ENCODE measurements around the gene PGPEP1.

The PGPEP1 gene

DNA sequence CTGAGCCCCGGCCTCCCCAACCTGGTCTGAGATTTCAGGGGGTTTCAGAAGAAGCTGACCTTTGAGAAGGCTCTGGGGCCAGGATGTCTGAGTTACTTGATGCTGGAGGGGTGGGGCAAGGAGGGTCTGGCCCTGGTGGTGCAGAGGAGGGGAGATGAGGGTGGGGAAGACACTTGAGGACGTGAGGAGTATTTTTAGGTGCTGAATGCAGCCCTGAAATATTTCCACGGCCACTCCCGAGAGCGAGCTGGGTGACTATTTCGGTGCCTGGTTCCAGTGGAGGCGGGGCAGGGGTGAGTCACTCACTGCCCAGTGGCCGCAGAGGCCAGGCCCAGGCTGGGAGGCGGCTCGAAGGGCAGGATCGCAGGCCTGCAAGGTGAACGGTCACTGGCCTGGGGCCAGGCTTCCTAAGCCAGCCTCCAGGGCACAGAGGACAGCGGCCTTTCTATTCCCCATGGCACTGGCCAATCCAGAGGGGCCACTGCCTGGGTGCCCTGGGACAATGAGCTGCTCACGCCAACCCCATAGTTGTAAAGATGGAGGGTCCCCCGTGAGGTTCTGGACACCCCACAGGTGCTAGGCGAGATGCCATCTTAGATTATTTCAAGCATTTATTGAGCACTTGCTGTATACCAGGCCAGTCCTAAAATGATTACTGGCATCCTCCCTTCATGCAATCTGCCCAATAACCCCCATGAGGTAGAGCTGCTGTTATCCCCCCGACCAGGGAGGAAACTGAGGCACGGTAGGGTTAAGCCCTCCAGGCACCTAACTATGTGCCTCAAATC lies 39.3 kb upstream of the PGPEP1 start:
- no peak overlapping the region for H3K4me3 ChIP-seq (ENCODE audit: low read depth, low read length)
- TF ChIP-seq, protein P1, sequence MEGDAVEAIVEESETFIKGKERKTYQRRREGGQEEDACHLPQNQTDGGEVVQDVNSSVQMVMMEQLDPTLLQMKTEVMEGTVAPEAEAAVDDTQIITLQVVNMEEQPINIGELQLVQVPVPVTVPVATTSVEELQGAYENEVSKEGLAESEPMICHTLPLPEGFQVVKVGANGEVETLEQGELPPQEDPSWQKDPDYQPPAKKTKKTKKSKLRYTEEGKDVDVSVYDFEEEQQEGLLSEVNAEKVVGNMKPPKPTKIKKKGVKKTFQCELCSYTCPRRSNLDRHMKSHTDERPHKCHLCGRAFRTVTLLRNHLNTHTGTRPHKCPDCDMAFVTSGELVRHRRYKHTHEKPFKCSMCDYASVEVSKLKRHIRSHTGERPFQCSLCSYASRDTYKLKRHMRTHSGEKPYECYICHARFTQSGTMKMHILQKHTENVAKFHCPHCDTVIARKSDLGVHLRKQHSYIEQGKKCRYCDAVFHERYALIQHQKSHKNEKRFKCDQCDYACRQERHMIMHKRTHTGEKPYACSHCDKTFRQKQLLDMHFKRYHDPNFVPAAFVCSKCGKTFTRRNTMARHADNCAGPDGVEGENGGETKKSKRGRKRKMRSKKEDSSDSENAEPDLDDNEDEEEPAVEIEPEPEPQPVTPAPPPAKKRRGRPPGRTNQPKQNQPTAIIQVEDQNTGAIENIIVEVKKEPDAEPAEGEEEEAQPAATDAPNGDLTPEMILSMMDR (IDR thresholded peaks at IDR 0.05; ENCODE audit: low read depth, low read length, missing control alignments): no peak
- no peak for DNase-seq (ENCODE audit: low read depth)

DNA sequence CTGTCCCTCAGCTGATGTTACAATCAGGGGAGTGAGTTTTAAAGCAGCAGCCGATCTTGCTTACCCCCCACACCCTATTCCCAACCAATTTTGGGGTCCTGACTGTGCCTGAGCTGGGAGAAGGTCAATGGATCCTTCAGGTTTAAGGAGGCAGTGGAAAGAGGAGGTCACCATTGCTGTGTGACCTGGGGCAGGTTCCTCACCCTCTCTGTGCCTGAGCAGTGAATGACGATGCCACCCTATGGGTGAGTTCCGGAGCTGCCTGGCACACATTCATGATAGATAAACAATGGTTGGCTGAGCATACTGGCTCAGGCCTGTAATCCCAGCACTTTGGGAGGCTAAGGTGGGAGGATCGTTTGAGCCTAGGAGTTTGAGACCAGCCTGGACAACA lies 38.7 kb upstream of the PGPEP1 start:
- H3K4me3 ChIP-seq (ENCODE audit: low read depth, low read length): no peak overlapping the region
- DNase-seq (ENCODE audit: low read depth): no peak
- TF ChIP-seq, protein P1 (IDR thresholded peaks at IDR 0.05; ENCODE audit: low read depth, low read length, missing control alignments): no peak

DNA sequence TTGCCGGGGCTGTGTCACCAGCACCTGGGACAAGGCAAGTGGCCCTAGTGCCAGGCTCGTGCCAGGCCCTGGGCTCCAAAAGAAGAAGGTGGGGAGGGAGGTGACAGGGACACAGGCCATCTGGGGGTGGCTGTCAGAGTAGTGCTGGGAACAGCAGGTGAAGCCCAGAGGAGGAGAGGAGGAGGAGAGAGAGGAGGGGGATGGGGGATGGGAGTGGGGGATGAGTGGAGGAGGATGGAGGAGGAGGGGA lies 36.3 kb upstream of the PGPEP1 start:
- DNase-seq (ENCODE audit: low read depth): no peak
- H3K4me3 ChIP-seq (ENCODE audit: low read depth, low read length): peak overlapping the region; percentile 63
- TF ChIP-seq, protein P1 (IDR thresholded peaks at IDR 0.05; ENCODE audit: low read depth, low read length, missing control alignments): no peak

DNA sequence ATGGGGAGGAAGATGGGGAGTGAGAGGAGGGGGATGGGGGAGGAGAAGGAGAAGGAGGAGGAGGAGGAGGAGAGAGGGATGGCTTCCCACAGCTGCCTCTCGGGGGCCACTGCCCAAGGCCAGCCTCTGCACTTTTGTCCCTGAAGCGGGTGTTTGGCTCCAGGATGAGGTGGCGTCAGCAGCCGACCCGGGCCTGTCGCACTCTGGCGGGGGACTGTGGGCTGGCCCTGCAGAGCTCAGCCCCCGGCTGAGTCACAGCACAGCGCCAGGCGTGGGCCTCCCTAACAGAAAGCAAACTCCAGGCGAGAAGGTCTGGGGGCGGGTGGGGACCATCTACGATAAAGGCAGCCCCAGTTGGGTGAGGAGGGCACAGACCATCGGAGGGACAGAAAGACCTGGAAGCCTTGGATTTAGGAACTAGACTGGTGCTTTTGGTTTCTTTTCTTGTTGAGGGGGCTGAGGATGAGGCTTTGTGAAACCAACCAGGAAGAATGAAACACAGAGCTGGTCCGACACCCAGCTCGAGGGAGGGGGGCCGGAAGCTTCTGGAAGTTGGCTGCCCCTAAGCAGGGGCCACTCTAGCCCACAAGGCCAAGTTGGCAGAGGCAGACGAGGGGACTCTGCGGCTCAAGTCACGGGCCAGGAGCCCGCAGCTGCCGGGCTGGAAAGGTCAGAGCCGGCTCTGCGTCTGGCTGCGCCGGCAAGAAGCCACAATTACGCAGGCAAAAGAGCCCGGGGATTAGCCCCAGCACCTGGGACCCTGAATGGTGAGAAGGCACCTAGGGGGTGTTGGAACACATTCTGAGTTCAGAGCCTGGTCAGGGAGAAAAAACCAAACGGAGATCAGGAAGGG lies 35.7 kb upstream of the PGPEP1 start:
- TF ChIP-seq, protein P1 (IDR thresholded peaks at IDR 0.05; ENCODE audit: low read depth, low read length, missing control alignments): no peak
- peak overlapping the region; percentile 63 for H3K4me3 ChIP-seq (ENCODE audit: low read depth, low read length)
- DNase-seq (ENCODE audit: low read depth): no peak

DNA sequence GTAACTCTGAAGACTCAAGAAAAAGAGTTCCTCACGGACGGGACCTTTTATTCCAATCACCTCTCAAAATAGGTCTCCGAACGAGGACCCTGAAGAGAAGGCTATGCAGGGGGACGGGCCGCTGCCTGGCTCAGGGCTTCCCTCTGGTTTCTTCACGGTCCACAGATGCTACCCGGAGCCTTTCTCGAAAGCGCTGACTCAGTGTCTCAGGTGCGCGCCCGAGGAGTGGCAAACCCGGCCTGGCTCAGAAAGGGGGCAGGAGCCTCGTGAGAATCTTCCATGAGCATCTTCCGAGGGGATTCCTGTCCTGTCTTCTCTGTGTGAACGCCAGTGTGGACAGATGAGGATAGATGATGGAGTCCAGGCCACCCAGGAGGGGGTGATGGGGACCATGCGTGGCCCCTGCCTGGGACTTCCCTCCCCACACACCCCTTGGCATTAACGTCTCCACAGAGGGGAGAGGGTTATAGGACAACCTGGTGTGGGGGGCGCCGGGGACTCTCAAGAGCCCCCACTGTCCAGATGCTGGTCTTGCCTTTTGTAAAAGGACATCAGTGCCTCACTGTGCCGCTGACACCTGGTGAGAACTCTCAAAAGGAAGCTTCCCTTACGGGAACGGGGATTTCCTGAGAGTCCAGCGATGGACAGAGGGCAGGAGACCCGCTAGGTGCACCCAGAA lies 34.0 kb upstream of the PGPEP1 start:
- H3K4me3 ChIP-seq (ENCODE audit: low read depth, low read length): peak overlapping the region; percentile 11; the same call in 1 of the 2 replicates
- DNase-seq (ENCODE audit: low read depth): no peak
- TF ChIP-seq, protein P1 (IDR thresholded peaks at IDR 0.05; ENCODE audit: low read depth, low read length, missing control alignments): no peak

DNA sequence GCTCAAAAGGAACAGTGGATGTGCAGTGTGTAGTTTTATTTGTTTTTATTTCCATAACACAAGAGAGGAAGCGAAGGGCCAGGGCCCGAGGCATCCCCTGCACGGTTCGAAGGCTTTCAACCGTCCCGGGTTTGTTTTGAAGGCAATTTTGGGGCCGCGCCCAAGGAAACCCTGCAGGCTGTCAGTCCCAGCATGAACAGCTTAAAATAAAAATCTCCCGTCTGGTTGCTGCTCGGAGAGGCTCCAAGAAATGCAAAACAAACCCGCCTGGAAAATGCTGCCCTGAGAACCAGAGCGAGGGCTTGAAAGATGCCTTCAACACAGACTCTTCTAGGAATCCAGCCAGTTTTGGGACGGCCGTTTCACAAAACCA lies 33.5 kb upstream of the PGPEP1 start:
- peak overlapping the region; percentile 11; the same call in 1 of the 2 replicates for H3K4me3 ChIP-seq (ENCODE audit: low read depth, low read length)
- TF ChIP-seq, protein P1 (IDR thresholded peaks at IDR 0.05; ENCODE audit: low read depth, low read length, missing control alignments): no peak
- no peak for DNase-seq (ENCODE audit: low read depth)

Measured in GM12864 (cell line).